HuH-7.5 (cell line): ENCODE data around the gene ATP6V1B1.
"Not testable (repeated sequence)": the region's sequence is repeated elsewhere in the genome, so short reads cannot be mapped to it uniquely, and the experiment has no call there.

Experiments
- DNase-seq: peaks from one replicate; pipeline ENCODE4 v3.0.0; 2011; ENCODE audit warnings: low spot score

The ATP6V1B1 gene

GRCh38 chr2:71011786-71012185 is 76.1 kb downstream of the ATP6V1B1 start:
- not testable (repeated sequence) for DNase-seq
